ENCODE results near the gene HDC. TPM values are rescaled to one million over a fixed set of nuclear protein-coding genes. Genes with fewer than 3 reads are reported as not detected.
A peak's percentile ranks its signal among the peaks of the same experiment; 100 is the strongest.

HDC gene
- total RNA-seq, 1 experiment from 2014 or later: not detected

GRCh38 chr15:50252556-50252955, 13.0 kb downstream of the HDC start:
- no peak for DNase-seq (ENCODE audit: low read depth)

DNA sequence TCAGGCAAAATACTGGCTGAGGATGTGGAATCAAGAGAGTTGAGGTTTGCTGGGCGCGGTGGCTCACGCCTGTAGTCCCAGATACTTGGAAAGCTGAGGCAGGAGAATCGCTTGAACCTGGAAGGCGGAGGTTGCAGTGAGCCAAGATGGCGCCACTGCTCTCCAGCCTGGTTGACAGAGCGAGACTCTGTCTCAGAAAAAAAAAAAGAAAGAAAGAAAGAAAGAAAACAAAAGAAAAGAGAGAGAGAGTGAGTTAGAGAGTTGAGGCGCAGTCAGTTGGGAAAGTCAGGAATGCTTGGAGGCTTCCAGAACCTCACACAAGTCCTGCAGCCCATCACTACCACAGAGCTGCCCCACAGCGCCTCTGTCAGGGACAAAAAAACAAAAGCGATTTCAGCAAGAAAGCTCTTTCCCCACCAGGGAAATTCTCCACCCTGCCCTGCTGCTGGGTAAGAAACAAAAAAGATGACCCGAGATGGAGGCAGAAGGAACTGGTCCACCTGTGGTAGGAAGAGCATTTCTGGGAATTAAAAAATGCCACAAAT, 13.8 kb downstream of the HDC start:
- no peak for DNase-seq (ENCODE audit: low read depth)

DNA sequence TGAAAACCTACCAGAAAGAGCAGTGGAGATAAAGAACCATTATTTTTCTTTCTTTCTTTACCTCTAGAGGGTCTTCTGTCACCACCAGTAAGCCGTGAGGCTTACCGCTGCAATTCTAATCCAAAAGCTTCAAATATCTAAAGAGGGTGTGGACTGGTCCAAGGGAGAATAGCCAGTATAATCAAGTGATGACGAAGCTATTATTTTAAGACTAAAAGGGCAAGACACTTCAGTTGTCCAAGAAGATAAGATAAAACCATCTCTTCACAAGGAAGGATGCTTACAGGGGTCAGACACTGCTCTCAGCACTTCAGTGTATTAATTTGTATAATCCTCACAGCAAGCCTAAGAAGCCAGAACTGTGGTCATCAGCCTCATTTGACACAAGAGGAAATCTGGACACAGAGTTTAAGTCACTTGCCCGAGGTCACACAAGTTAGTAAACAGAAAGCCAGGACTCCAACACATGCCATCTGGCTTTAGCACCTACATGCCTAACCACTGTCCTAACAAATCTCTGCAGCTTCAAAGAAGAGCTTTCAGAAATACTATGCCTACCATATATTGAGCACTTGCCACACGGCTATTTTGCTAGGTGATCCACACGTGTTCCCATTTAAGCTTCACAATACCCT, 14.6 kb downstream of the HDC start:
- DNase-seq (ENCODE audit: low read depth): no peak

- no peak for DNase-seq (ENCODE audit: low read depth)
These were observed 15.8 kb downstream of the HDC start for GRCh38 chr15:50249704-50250103.

DNA sequence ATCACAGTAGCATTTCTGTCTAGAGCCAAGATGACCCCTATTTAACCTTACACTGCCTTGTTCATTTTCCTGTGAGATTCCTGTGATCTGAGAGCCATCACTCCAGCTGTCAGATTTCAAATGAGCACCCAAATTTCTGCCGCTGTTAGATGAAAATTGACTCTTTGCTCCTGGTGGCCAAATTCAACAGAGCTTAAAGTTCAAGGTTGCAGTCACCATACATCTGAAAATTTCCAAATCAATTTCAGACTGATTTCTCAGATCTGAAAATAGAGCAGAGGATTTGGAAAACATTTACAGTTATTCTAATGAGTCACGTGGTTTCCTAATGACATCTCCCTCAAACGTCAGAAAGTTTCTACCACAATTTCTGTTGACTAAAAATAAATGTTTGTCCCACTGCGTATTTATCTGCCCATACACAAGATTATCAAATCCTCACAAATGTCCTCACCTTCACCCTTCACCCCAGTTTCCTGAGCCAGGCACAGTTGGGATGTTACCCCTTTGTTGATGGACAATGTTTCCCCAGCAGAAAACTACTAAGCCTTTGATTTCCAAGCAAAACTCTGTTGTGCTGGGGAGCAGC, 16.4 kb downstream of the HDC start:
- DNase-seq (ENCODE audit: low read depth): no peak

DNA sequence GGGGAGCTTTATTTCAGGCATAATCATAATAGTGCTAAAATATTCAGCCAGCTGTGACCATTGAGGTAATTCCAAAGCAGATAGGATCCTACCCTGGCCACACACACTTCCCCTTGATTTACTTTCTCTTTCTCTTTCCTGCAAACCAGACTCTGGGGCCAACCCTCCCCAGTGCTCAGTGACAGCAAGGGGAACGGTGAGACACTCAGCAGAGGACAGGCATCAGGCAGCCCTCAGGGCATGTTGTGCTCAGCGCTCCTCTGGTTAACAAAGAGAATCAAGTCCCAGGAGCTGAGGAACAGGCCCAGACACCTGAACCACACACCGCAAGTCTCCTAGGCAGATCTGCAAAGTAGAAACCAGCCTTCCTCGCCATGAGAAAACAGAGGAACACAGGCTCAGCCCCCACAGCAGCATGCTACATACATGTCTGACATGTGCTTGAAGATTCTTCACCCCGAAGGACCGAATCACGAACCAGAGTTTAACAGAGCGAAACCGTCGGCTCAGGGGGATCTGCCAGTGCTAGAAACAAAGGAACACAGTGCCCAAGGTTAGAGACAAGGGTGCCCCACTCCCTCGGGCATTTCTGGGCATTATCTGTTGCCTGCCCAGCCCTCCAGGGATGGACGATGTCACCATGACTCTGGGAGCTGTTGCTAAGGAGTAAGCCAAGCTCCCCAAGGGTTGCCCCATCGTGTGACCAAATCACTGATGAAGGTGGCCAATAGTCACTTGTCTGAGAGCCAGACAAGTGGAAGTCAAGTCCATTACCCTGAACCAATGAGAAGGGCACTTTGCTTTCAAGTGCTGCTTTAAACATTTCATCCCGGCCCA, 17.5 kb downstream of the HDC start:
- peak; percentile 63 for DNase-seq (ENCODE audit: low read depth)

- no peak for DNase-seq (ENCODE audit: low read depth)
These were observed 18.9 kb downstream of the HDC start for GRCh38 chr15:50246631-50247030.

DNA sequence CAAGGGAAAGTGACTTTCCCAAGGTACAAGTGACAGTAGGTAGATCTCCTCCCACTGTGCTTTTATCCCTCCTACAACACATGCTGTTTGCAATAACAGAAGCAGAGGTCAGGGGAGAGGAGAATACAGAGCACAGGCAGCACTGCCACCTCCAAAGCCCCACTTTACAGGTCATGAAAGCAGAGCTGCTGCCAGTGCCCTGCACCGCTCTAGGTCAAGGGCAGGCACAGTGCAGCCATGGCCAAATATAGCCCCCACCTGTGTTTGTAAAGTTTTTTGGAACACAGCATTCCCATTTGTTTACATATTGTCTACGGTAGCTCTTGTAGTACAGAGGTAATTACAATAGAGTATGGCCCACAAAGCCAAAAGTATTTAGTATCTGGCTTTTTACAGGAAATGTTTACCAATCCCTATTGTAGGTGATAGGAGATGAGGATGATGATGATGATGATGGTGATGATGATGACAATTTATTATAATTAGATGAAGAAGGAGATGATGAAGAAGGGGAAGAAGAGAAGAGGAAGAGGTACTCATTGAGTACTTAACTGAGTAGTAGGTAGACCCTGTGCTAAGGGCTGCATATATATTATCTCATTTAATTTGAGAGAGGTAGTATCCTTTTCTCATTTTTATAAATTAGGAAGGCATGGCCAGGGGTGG, 20.4 kb downstream of the HDC start:
- DNase-seq (ENCODE audit: low read depth): no peak

DNA sequence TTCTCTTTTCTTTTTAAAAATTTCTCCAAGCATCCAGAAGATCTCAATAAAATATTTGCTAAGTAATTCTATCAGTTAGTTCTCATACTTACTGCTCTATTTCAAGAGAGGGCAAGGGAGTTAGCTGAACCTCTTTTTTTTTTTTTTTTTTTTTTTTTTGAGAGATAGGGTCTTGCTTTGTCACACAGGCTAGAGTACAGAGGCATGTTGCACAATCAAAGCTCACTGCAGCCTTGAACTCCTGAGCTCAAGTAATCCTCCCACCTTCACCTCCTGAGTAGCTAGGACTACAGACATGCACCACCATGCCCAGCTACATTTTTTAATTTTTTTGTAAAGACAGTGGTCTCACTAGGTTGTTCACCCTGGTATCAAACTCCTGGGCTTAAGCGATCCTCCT, 21.4 kb downstream of the HDC start:
- no peak for DNase-seq (ENCODE audit: low read depth)

GRCh38 chr15:50241684-50242450, 23.7 kb downstream of the HDC start:
- DNase-seq (ENCODE audit: low read depth): no peak

DNA sequence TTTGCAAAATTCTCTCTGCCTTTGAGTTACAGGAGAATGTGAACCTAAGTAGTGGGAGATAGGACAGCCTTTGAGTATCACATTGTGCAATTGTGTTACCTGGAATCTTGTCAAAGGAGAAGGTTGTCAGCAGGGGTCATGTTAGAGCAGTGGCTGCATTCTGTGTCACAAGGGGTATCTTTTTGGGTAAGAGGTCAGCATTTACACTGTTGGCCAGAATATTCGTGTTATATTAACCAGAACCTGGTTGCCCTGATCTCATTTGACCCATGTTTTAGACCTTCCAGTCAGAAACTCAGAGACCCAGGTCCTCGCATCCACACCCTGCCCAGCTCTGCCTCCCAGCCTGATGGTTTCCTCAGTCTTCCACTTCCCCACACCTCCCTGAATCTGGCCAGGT, 27.3 kb downstream of the HDC start:
- DNase-seq (ENCODE audit: low read depth): no peak

- DNase-seq (ENCODE audit: low read depth): no peak
These were observed 29.1 kb downstream of the HDC start for GRCh38 chr15:50236433-50236832.

DNA sequence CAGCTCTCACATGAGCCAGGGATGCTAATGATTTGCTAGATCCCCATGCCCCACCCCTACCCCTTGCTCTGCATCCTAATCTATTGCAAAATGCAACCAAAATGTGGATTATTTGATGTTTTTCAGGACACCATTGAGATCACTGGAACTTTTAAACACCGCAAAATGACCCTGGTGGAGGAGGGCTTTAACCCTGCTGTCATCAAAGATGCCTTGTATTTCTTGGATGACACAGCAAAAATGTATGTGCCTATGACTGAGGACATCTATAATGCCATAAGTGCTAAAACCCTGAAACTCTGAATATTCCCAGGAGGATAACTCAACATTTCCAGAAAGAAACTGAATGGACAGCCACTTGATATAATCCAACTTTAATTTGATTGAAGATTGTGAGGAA, 29.7 kb downstream of the HDC start:
- no peak for DNase-seq (ENCODE audit: low read depth)

DNA sequence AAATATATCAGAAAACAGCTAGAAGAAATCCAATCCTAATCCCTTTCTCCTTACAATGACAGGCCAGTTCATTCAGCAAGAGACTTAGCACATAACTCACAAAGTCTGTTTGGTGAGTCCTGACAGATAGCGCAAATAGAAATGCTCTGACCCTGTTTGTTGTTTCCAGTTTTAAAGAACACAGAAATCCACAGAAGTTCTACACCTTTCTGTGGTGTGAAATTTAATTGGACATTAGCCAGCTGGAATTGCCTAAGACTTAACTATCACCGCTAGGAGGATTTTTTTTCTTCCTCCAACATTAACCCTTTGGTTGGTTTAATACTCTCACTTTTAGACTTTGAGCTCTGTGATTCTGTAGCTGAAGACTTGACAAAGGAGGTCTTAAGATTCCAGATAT, 30.8 kb downstream of the HDC start:
- no peak for DNase-seq (ENCODE audit: low read depth)

- no peak for DNase-seq (ENCODE audit: low read depth)
These were observed 32.3 kb downstream of the HDC start for GRCh38 chr15:50233192-50233736.

DNA sequence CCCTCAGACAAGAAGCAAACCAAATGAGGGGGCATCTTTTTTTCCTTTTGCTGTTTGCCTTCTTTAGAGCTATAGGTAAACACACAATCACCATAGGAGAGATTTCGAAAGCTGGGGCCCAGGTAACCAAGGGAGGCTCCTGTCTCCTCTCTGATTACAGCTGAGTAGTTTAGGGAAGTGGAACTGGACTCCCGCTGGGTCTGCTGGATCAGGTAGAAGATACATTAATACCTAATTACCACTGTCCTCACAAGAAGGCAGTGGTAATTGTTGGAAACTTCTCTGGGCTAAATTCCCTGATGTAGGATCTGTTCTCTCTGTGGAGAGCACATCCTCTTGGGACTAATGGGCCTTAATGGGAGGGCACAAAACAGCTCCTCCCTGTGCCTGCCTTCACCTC, 32.7 kb downstream of the HDC start:
- DNase-seq (ENCODE audit: low read depth): no peak

DNA sequence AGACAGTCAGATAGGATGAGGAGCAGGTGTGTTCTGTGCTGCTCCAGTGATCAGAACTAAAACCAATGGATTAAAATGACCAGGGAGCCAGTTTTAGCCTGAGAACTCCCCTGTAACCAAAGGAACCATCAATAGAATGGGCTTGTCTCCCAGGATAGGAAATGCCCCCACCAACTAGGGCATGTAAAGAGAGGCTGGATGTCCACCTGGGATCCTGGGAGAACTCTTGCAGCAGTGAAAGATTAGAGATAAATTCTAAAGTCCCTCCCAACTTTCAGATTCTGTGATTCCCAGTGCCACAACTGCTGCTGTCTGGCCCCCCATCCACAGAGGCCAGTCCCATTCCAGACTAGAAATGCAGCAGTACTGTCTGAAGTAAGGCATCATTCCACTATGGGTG, 33.8 kb downstream of the HDC start:
- DNase-seq (ENCODE audit: low read depth): no peak

- DNase-seq (ENCODE audit: low read depth): no peak
These were observed 36.2 kb downstream of the HDC start for GRCh38 chr15:50229336-50229735.

DNA sequence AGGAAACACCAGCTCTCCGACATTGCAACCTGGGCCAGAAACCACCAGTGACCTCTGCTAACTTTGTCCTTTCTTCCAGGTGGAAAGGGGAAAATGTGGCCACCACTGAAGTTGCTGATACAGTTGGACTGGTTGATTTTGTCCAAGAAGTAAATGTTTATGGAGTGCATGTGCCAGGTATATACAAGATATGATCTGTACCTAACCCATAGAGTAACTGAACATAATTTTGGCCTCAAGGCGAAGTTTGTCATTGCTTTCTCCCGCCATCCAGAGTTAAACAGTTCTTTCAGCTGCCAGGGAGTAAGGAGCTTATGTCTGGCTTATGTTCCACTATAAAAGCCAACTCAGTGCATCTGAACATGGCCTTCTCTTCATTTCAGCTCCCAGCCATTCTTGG, 36.7 kb downstream of the HDC start:
- DNase-seq (ENCODE audit: low read depth): no peak

GRCh38 chr15:50227076-50227475, 38.5 kb downstream of the HDC start:
- DNase-seq (ENCODE audit: low read depth): peak; percentile 19

DNA sequence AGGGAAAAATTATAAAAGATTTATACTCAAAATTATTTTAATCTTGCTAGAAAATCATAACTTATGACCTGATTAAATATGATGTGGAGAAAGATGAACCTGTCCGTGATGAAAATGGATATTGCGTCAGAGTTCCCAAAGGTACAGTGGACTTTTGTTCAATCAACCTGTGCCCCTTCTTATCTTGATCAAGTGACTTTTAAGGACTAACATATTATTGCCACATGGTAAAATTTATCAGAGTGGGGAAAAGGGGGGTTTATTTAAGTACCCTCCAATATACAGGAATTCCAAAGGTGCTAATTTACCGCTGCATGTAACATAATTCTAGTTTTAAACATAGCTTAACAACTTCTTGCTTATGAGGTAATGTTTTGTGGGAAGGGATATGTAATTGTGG, 39.6 kb downstream of the HDC start:
- no peak for DNase-seq (ENCODE audit: low read depth)
